Activated CD4-positive, CD25-positive, alpha-beta regulatory T cell (primary cell): ENCODE results near the gene SIRT6.
"Not testable (repeated sequence)": the region's sequence is repeated elsewhere in the genome, so short reads cannot be mapped to it uniquely, and the experiment has no call there.

Source experiments
- DNase-seq, 4 experiments: peaks; one replicate each; lab custom pipeline; 2025; lab: John Stamatoyannopoulos, UW

SIRT6 gene

DNA sequence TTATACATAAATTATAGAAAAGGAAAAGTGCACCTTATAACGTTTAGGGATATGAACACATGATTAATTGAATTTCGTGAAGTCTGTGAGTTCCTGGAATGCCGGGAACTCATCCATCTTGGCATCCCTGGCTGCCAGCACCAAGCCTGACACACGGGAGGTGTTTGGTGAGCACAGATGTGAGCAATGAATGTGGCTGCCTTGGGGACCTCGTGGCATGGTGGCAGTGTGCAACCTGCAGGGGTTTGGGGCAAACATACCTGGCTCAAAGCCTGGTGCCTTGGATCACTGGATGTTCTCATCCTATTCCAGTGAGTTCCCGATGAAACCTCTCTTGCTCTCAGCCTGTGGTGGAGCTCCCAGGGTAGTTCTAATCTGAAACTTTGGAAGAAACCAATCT is 48.0 kb downstream of the SIRT6 start:
- DNase-seq, result no peak

DNA sequence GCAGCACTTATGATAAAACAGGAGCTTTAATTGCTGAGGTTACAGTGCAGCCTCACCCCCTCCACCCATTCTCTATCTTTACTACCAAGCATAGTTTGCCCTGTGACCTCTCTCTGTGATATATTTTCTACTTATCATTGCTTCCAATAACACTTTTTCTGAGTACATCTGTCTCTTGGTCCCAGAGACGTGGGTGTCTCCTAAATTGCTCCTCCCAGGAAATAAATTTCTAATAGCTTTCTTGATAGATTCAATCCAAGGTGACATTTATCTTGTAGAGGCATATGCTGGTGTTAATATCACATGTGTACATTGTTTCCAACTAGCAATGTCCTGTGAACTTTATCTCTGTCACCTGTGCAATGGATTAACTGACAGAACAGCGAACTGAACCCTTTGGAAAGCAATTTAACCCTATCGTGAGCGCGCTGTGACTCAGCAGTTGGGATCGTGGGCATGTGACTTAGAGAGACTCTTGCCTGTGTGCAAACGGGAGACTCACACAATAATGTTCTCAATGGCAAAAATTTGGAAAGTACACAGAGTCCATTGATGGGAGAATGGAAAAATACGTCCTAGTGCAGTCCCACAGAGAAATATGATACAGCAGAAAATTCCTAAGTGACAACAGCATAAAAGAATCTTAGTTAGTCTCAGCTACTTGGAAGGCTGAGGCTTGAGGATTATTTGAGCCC is 51.5 kb downstream of the SIRT6 start:
- no peak for DNase-seq

DNA sequence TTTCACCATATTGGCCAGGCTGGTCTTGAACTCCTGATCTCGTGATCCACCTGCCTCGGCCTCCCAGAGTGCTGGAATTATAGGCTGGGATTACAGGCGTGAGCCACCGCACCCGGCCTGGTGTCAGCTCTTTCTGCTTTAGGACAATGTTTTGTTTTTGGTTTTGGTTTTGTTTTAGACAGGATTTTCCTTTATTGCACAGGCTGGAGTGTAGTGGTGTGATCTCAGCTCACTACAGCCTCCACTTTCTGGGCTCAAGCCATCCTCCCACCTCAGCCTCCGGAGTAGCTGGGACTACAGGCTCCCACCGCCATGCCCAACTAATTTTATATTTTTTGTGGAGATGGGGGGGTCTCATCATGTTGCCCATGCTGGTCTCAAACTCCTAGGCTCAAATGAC is 53.3 kb downstream of the SIRT6 start:
- not testable (repeated sequence) for DNase-seq

DNA sequence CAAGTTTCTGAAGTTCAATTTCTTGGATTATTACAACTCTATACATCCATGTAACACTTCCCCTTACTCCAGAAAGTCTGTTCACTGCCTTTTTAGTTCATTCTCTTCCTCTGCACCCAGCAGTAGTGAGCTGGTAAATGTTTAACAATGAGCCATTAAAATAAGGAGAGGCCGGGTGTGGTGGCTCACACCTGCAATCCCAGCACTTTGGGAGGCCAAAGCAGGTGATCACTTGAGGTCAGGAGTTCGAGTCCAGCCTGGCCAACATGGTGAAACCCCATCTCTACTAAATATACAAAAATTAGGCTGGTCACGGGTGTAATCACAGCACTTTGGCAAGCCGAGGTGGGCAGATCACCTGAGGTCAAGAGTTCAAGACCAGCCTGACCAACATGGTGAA is 55.0 kb downstream of the SIRT6 start:
- DNase-seq, result not testable (repeated sequence)

DNA sequence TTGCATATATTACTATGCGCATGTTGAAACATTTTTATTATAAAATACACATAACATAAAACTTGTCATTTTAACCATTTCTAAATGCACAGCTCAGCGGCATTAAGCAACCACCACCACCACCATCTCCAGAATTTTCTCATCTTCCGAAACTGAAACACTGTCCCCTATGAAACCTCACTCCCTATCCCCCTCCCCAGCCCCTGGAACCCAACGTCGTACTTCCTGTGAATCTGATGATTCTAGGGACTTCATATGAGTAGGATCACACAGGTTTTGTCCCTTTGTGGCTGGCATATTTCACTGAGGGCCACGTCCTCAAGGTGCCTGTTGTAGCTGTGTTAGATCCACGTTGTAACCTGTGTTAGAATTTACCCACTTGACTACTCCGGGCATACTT is 57.7 kb downstream of the SIRT6 start:
- no peak for DNase-seq
